B cell (primary cell): ENCODE measurements around the gene PLK1.

ENCODE experiments used
- EZH2 ChIP-seq: IDR thresholded peaks from 2 replicates; pipeline ENCODE4 v1.6.1; 2012; ENCODE audit warnings: borderline replicate concordance, low read depth, mild to moderate bottlenecking, moderate library complexity, low read length; ENCODE audit not compliant: insufficient read depth, poor library complexity, severe bottlenecking
- TF ChIP-seq, protein P1 (sequence below): fragments of 200-600 bp; IDR thresholded peaks from one replicate; pipeline ENCODE4 v1.8.0; 2022; ENCODE audit warnings: antibody characterized with exemption, mild to moderate bottlenecking

DNA sequence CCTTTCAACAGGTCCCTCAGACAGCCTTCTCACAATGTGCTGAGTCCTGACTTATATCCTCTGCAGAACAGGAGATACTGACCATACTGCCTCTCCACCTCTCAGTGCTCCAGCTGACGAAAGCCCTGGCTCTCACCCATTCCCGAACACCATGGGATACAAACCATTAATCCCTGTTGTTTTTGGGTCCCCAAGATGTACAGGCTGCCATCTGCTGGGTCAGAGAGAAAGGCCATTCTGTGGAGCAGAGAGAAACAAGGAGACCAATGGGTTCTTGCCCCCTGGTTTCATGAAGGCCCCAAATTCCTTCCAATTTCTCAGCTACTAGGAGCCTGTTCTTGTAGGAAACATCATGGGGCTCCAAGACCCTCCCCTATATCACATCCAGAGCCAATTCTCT lies 31.3 kb downstream of the PLK1 start:
- TF ChIP-seq, protein P1, sequence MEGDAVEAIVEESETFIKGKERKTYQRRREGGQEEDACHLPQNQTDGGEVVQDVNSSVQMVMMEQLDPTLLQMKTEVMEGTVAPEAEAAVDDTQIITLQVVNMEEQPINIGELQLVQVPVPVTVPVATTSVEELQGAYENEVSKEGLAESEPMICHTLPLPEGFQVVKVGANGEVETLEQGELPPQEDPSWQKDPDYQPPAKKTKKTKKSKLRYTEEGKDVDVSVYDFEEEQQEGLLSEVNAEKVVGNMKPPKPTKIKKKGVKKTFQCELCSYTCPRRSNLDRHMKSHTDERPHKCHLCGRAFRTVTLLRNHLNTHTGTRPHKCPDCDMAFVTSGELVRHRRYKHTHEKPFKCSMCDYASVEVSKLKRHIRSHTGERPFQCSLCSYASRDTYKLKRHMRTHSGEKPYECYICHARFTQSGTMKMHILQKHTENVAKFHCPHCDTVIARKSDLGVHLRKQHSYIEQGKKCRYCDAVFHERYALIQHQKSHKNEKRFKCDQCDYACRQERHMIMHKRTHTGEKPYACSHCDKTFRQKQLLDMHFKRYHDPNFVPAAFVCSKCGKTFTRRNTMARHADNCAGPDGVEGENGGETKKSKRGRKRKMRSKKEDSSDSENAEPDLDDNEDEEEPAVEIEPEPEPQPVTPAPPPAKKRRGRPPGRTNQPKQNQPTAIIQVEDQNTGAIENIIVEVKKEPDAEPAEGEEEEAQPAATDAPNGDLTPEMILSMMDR: no peak
- no peak for TF ChIP-seq EZH2
